Uterus (tissue), 4 donors: ENCODE measurements around the gene PTPN23. TPM values are rescaled to one million over a fixed set of nuclear protein-coding genes. Genes with fewer than 3 reads are reported as not detected.

ENCODE experiments used
- DNase-seq, 2 donors: peaks; one replicate each; pipeline ENCODE4 v3.0.0-alpha.2; 2019 to 2020
- H3K27ac ChIP-seq, 2 donors: fragments of 200-600 bp; sonication (generic); 1 replicate in 1 of 2; 2 replicates in 1 of 2; pipeline ENCODE4 v1.5.1; 2016 to 2018
- H3K27me3 ChIP-seq, 2 donors: fragments of 200-600 bp; sonication (generic); one replicate each; pipeline ENCODE4 v1.5.1; 2018 to 2019; ENCODE audit warnings: control low read depth in 1 of 2
- H3K36me3 ChIP-seq, 2 donors: fragments of 200-600 bp; sonication (generic); one replicate each; pipeline ENCODE4 v1.5.1; 2019; ENCODE audit warnings: control low read depth in 1 of 2
- H3K4me1 ChIP-seq, 2 donors: fragments of 200-600 bp; sonication (generic); one replicate each; pipeline ENCODE4 v1.5.1; 2018 to 2019; ENCODE audit warnings: control low read depth in 1 of 2
- H3K4me3 ChIP-seq, 2 donors: fragments of 200-600 bp; sonication (generic); 1 replicate in 1 of 2; 2 replicates in 1 of 2; pipeline ENCODE4 v1.5.1; 2018 to 2019; ENCODE audit warnings: mild to moderate bottlenecking in 1 of 2
- H3K9me3 ChIP-seq, 2 donors: fragments of 200-600 bp; sonication (generic); one replicate each; pipeline ENCODE4 v1.5.1; 2019; ENCODE audit warnings: control low read depth in 1 of 2
- CTCF ChIP-seq, 4 experiments: fragments of 200-600 bp in 2 of 4; fragments of 450-650 bp in 2 of 4; sonication (generic) in 2 of 4; IDR thresholded peaks; one replicate each; pipeline ENCODE4 v1.5.1; 2016 to 2019; ENCODE audit warnings: antibody characterized with exemption in 4 of 4, mild to moderate bottlenecking in 2 of 4, moderate library complexity in 1 of 4
- POLR2A ChIP-seq, 2 donors: fragments of 450-650 bp; IDR thresholded peaks; one replicate each; pipeline ENCODE4 v1.6.1; 2016; ENCODE audit warnings: antibody characterized with exemption in 2 of 2, mild to moderate bottlenecking in 1 of 2, moderate library complexity in 1 of 2
- intact Hi-C: fragments of 100-400 bp; cut with DNase I; formaldehyde crosslinking; loops from one replicate; pipeline ENCODE4 v1.15.1; 2023; ENCODE audit warnings: low total_unique reads
- total RNA-seq, 4 donors: library from RNA; depleted of rRNA in 3 of 4; stranded (reverse); fragments of >200 nt in 3 of 4; gene quantifications; one replicate each; pipeline versions ENCODE4 v1.1.0 to v1.2.4, GENCODE V29; 2014 to 2023
- donor health status: DM: yes; HTN: yes; CAD: no.

The PTPN23 gene
- total RNA-seq, 4 donors from 2014 or later, result 5.1 to 51.6 (median 16.2) TPM

GRCh38 chr3:47408839-47409229 lies 28.0 kb downstream of the PTPN23 start:
- TF ChIP-seq CTCF (IDR thresholded peaks at IDR 0.05) (no peak), POLR2A (IDR thresholded peaks at IDR 0.05) (no peak)
- H3K27me3 ChIP-seq, result no peaks in the 10 kb centered on the region
- no peaks in the 10 kb centered on the region for H3K9me3 ChIP-seq
- intact Hi-C loops, result no loop called here
- no peak for DNase-seq
- H3K36me3 ChIP-seq, result no peaks in the 10 kb centered on the region
- peaks cover 0 to 9% of the 10 kb centered on the region in 2 donors for H3K4me1 ChIP-seq
- no peak overlapping the region for H3K4me3 ChIP-seq
- no peak overlapping the region for H3K27ac ChIP-seq

GRCh38 chr3:47409284-47409683 lies 28.5 kb downstream of the PTPN23 start:
- DNase-seq, result no peak
- intact Hi-C loops, result no loop called here
- Histone ChIP-seq H3K36me3 (no peaks in the 10 kb centered on the region), H3K27me3 (no peaks in the 10 kb centered on the region), H3K4me3 (no peak overlapping the region), H3K27ac (no peak overlapping the region), H3K9me3 (no peaks in the 10 kb centered on the region), H3K4me1 (peaks cover 0 to 5% of the 10 kb centered on the region in 2 donors)
- TF ChIP-seq CTCF (IDR thresholded peaks at IDR 0.05) (no peak), POLR2A (IDR thresholded peaks at IDR 0.05) (no peak)

GRCh38 chr3:47409688-47410416 lies 29.0 kb downstream of the PTPN23 start:
- no peaks in the 10 kb centered on the region for H3K27me3 ChIP-seq
- H3K27ac ChIP-seq, result no peak overlapping the region
- H3K4me1 ChIP-seq, result no peaks in the 10 kb centered on the region
- no peak overlapping the region for H3K4me3 ChIP-seq
- no peaks in the 10 kb centered on the region for H3K9me3 ChIP-seq
- no peak for DNase-seq
- TF ChIP-seq CTCF (IDR thresholded peaks at IDR 0.05), result no peak
- TF ChIP-seq POLR2A (IDR thresholded peaks at IDR 0.05), result no peak
- intact Hi-C loops, result no loop called here
- H3K36me3 ChIP-seq, result no peaks in the 10 kb centered on the region

GRCh38 chr3:47410417-47410720 lies 29.5 kb downstream of the PTPN23 start:
- Histone ChIP-seq H3K36me3 (no peaks in the 10 kb centered on the region), H3K9me3 (no peaks in the 10 kb centered on the region), H3K4me3 (no peak overlapping the region), H3K27me3 (no peaks in the 10 kb centered on the region), H3K27ac (no peak overlapping the region), H3K4me1 (no peaks in the 10 kb centered on the region)
- TF ChIP-seq CTCF (IDR thresholded peaks at IDR 0.05) (no peak), POLR2A (IDR thresholded peaks at IDR 0.05) (no peak)
- no peak for DNase-seq
- intact Hi-C loops, result no loop called here

GRCh38 chr3:47410801-47411646 lies 30.2 kb downstream of the PTPN23 start:
- Histone ChIP-seq H3K27ac (no peak overlapping the region), H3K4me3 (no peak overlapping the region), H3K36me3 (no peaks in the 10 kb centered on the region), H3K9me3 (no peaks in the 10 kb centered on the region), H3K4me1 (no peaks in the 10 kb centered on the region), H3K27me3 (no peaks in the 10 kb centered on the region)
- DNase-seq, result no peak
- intact Hi-C loops, result no loop called here
- TF ChIP-seq CTCF (IDR thresholded peaks at IDR 0.05), result no peak
- TF ChIP-seq POLR2A (IDR thresholded peaks at IDR 0.05), result no peak
